HCT116 (cell line): ENCODE measurements around the gene PHF13. TPM values are rescaled to one million over a fixed set of nuclear protein-coding genes. Genes with fewer than 3 reads are reported as not detected.

ENCODE experiments used
- ATAC-seq: fragments of 200-7000 bp; cut with Tn5 transposase; 2 replicates; pipeline ENCODE4 v1.9.1; 2020; ENCODE audit warnings: mild to moderate bottlenecking, moderate library complexity
- BruUV-seq: library from RNA; stranded (reverse); fragments of 400-500 nt; replicated peaks from 2 replicates; lab custom pipeline; 2021; lab: Mats Ljungman, UMichigan
- CTCF ChIA-PET: fragments of 300-600 bp; sonication (Branson Sonifier 250); formaldehyde crosslinking; loops from one replicate; lab custom pipeline; 2021; ENCODE audit warnings: antibody characterized with exemption; lab: Charles Lee
- POLR2A ChIA-PET: fragments of 300-600, 350-600 bp; sonication (Branson Sonifier 250); formaldehyde crosslinking; loops from one replicate; lab custom pipeline; 2021; ENCODE audit warnings: antibody characterized with exemption; lab: Charles Lee
- RAD21 ChIA-PET, 2 experiments: fragments of 300-600 bp; sonication (Branson Sonifier 250); formaldehyde crosslinking; loops; one replicate each; lab custom pipeline; 2023; ENCODE audit warnings: low total read pairs in 2 of 2; ENCODE audit not compliant: uncharacterized antibody in 2 of 2, unreplicated experiment in 2 of 2, low non-redundant PET in 1 of 2; lab: Charles Lee
- DNase-seq: peaks from one replicate; pipeline ENCODE4 v3.0.0-alpha.2; 2010; ENCODE audit warnings: low read depth, low spot score
- H2AFZ ChIP-seq: fragments of 200-600 bp; shearing (Covaris generic), sonication (generic); 2 replicates; pipeline ENCODE4 v1.6.1; 2017; ENCODE audit warnings: low read depth, mixed run types, mixed read lengths, antibody characterized with exemption, low read length; ENCODE audit not compliant: poor library complexity, severe bottlenecking
- H3K27ac ChIP-seq: 2 replicates; pipeline ENCODE4 v1.5.1; 2012; ENCODE audit warnings: low read depth, low read length
- H3K27me3 ChIP-seq: fragments of 200-600 bp; sonication (generic); 2 replicates; pipeline ENCODE4 v1.6.1; 2016; ENCODE audit warnings: mixed run types, low read length, mixed read lengths; ENCODE audit not compliant: insufficient read depth
- H3K36me3 ChIP-seq, 2 experiments: fragments of 200-500 bp in 1 of 2; fragments of 200-600 bp in 1 of 2; sonication (Bioruptor generic) in 1 of 2; sonication (generic) in 1 of 2; 2 replicates each; pipeline versions ENCODE4 v1.5.1 to v1.6.1; 2014 to 2016; ENCODE audit warnings: low read length in 2 of 2, inconsistent platforms in 1 of 2, mixed read lengths in 1 of 2, mixed run types in 1 of 2; ENCODE audit not compliant: insufficient read depth in 2 of 2, control insufficient read depth in 1 of 2
- H3K4me1 ChIP-seq, 2 experiments: fragments of 200-600 bp in 1 of 2; sonication (generic) in 1 of 2; 2 replicates each; pipeline versions ENCODE4 v1.5.1 to v1.6.1; 2012 to 2017; ENCODE audit warnings: low read length in 2 of 2, inconsistent platforms in 1 of 2, mild to moderate bottlenecking in 1 of 2, mixed read lengths in 1 of 2, mixed run types in 1 of 2, moderate library complexity in 1 of 2; ENCODE audit not compliant: insufficient read depth in 2 of 2, control insufficient read depth in 1 of 2
- H3K4me2 ChIP-seq: fragments of 200-600 bp; sonication (generic); 2 replicates; pipeline ENCODE4 v1.6.1; 2017; ENCODE audit warnings: mixed run types, low read length, mixed read lengths
- H3K4me3 ChIP-seq, 2 experiments: fragments of 200-600 bp in 1 of 2; sonication (generic) in 1 of 2; replicated peaks in 1 of 2; 2 replicates each; pipeline ENCODE4 v1.5.1; 2011 to 2016; ENCODE audit warnings: low read length in 2 of 2, control low read depth in 1 of 2, low read depth in 1 of 2, mild to moderate bottlenecking in 1 of 2, mixed read lengths in 1 of 2, mixed run types in 1 of 2
- H3K79me2 ChIP-seq: fragments of 200-600 bp; sonication (generic); 2 replicates; pipeline ENCODE4 v1.6.1; 2017; ENCODE audit warnings: mild to moderate bottlenecking, mixed run types, low read length, moderate library complexity, mixed read lengths; ENCODE audit not compliant: insufficient read depth
- H3K9ac ChIP-seq: fragments of 200-600 bp; sonication (generic); 2 replicates; pipeline ENCODE4 v1.6.1; 2016; ENCODE audit warnings: low read length, mixed read lengths
- H3K9me2 ChIP-seq: fragments of 200-600 bp; sonication (generic), shearing (Covaris generic); 2 replicates; pipeline ENCODE4 v1.6.1; 2017; ENCODE audit warnings: mixed run types, mild to moderate bottlenecking, moderate library complexity; ENCODE audit not compliant: insufficient read depth
- H3K9me3 ChIP-seq, 2 experiments: fragments of 200-500 bp in 1 of 2; fragments of 200-600 bp in 1 of 2; sonication (Bioruptor generic) in 1 of 2; sonication (generic) in 1 of 2; 2 replicates each; pipeline ENCODE4 v1.6.1; 2014 to 2017; ENCODE audit warnings: low read length in 2 of 2, mixed read lengths in 2 of 2, inconsistent platforms in 1 of 2, low read depth in 1 of 2, mild to moderate bottlenecking in 1 of 2, mixed run types in 1 of 2, moderate library complexity in 1 of 2; ENCODE audit not compliant: control insufficient read depth in 1 of 2, insufficient read depth in 1 of 2
- H4K20me1 ChIP-seq: fragments of 200-600 bp; sonication (generic), shearing (Covaris generic); 2 replicates; pipeline ENCODE4 v1.6.1; 2017; ENCODE audit warnings: mixed run types, mild to moderate bottlenecking, moderate library complexity; ENCODE audit not compliant: insufficient read depth
- ATF3 ChIP-seq: IDR thresholded peaks from 2 replicates; pipeline ENCODE4 v1.6.1; 2012
- CEBPB ChIP-seq: IDR thresholded peaks from 2 replicates; pipeline ENCODE4 v1.6.1; 2012; ENCODE audit warnings: low read depth
- CTCF ChIP-seq, 3 experiments: fragments of 200-600 bp in 1 of 3; sonication (generic) in 1 of 3; IDR thresholded peaks in 2 of 3; conservative IDR thresholded peaks in 1 of 3; 2 replicates each; pipeline ENCODE4 v1.5.1; 2012 to 2017; ENCODE audit warnings: low read depth in 2 of 3, low read length in 2 of 3, antibody characterized with exemption in 1 of 3, borderline replicate concordance in 1 of 3, control low read depth in 1 of 3, mild to moderate bottlenecking in 1 of 3, mixed read lengths in 1 of 3, mixed run types in 1 of 3, moderate library complexity in 1 of 3; ENCODE audit not compliant: insufficient read depth in 1 of 3
- ELF1 ChIP-seq: IDR thresholded peaks from 2 replicates; pipeline ENCODE4 v1.6.1; 2012; ENCODE audit warnings: low read depth, borderline replicate concordance
- EZH2 ChIP-seq: fragments of 200-600 bp; sonication (generic); IDR thresholded peaks from 2 replicates; pipeline ENCODE4 v1.6.1; 2017; ENCODE audit warnings: antibody characterized with exemption, mixed run types
- EZH2phosphoT487 ChIP-seq: fragments of 200-600 bp; IDR thresholded peaks from 2 replicates; pipeline ENCODE4 v1.6.1; 2018; ENCODE audit warnings: antibody characterized with exemption, borderline replicate concordance
- FOSL1 ChIP-seq: IDR thresholded peaks from 2 replicates; pipeline ENCODE4 v1.6.1; 2012; ENCODE audit warnings: low read depth
- JUND ChIP-seq: IDR thresholded peaks from 2 replicates; pipeline ENCODE4 v1.6.1; 2012
- POLR2A ChIP-seq: IDR thresholded peaks from 2 replicates; pipeline ENCODE4 v1.7.0; 2011; ENCODE audit warnings: borderline replicate concordance; ENCODE audit not compliant: insufficient read depth, insufficient read length; ENCODE audit errors: extremely low read depth
- REST ChIP-seq: IDR thresholded peaks from 2 replicates; pipeline ENCODE4 v1.6.1; 2012; ENCODE audit warnings: low read depth
- TCF7L2 ChIP-seq: IDR thresholded peaks from 2 replicates; pipeline ENCODE4 v1.7.0; 2011; ENCODE audit warnings: borderline replicate concordance, inconsistent platforms; ENCODE audit not compliant: insufficient read depth, insufficient read length; ENCODE audit errors: extremely low read depth
- ZFX ChIP-seq: fragments of 450-650 bp; IDR thresholded peaks from 2 replicates; pipeline ENCODE4 v1.6.1; 2017
- intact Hi-C: fragments of 100-400 bp; cut with micrococcal nuclease; formaldehyde crosslinking; loops from 2 replicates; pipeline ENCODE4 v1.10.0; 2022
- total RNA-seq: library from RNA; stranded (reverse); gene quantifications from one replicate; pipeline ENCODE4 v1.2.1, GENCODE V29; 2021; ENCODE audit not compliant: unreplicated experiment

Gene PHF13
- total RNA-seq, 1 experiment from 2014 or later = 25.8 TPM

- TF ChIP-seq REST = no peak
- no peak for TF ChIP-seq EZH2phosphoT487
- TF ChIP-seq ELF1 = no peak
- no peak for TF ChIP-seq CTCF (IDR thresholded peaks at IDR 0.05 in 2 of 3, conservative IDR thresholded peaks at IDR 0.05 in 1 of 3; ENCODE audit: borderline replicate concordance in 1 of 3, insufficient read depth in 1 of 3, low read depth in 2 of 3, low read length in 2 of 3)
- no peak for TF ChIP-seq EZH2
- no peak for TF ChIP-seq ATF3
These were observed 53.6 kb downstream of the PHF13 start (continued) for GRCh38 chr1:6667139-6667538.

GRCh38 chr1:6668503-6668902, 55.0 kb downstream of the PHF13 start:
- no peak overlapping the region for H3K4me3 ChIP-seq
- H3K4me1 ChIP-seq = no peaks in the 10 kb centered on the region
- peaks cover 6 to 18% of the 10 kb centered on the region in 2 experiments for H3K36me3 ChIP-seq
- no TSS peak for BruUV-seq
- CTCF ChIA-PET = no interaction called here
- no peak overlapping the region for H2AFZ ChIP-seq
- RAD21 ChIA-PET = no interaction called here
- no peak overlapping the region for H3K4me2 ChIP-seq
- no peaks in the 10 kb centered on the region for H3K9me2 ChIP-seq
- no peaks in the 10 kb centered on the region for H3K9me3 ChIP-seq
- POLR2A ChIA-PET = no interaction called here
- ATAC-seq (no peak), DNase-seq (no peak)
- peaks cover 28% of the 10 kb centered on the region for H3K79me2 ChIP-seq
- no peaks in the 10 kb centered on the region for H3K27me3 ChIP-seq
- H4K20me1 ChIP-seq = no peaks in the 10 kb centered on the region
- intact Hi-C loops = no loop called here
- H3K9ac ChIP-seq = no peak overlapping the region
- H3K27ac ChIP-seq = no peak overlapping the region
- TF ChIP-seq POLR2A (no peak), CEBPB (no peak), EZH2phosphoT487 (no peak), JUND (no peak), ATF3 (no peak), ZFX (no peak), TCF7L2 (no peak), FOSL1 (no peak), REST (no peak)
